ENCODE results near the gene DUSP22.

DNA sequence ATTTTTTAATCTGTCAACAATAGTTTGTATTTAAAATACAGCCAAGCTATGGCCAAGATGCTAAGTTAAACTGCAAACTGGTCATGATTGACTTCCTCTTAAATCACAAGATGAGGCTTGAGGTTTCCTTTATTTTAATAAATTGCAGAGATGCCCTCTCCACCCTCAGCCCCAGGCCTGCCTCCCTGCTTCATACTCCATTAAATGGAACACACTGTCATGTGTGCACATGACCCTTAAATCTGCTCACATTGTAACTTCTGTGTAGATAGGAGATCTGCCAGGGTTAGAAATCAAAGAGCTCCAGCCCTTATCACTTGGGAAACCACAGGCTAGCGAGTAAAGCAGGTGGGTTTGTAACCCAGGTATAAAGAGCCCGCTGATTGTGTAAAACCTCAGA is 20.8 kb downstream of the DUSP22 start:
- TF ChIP-seq, protein P1, sequence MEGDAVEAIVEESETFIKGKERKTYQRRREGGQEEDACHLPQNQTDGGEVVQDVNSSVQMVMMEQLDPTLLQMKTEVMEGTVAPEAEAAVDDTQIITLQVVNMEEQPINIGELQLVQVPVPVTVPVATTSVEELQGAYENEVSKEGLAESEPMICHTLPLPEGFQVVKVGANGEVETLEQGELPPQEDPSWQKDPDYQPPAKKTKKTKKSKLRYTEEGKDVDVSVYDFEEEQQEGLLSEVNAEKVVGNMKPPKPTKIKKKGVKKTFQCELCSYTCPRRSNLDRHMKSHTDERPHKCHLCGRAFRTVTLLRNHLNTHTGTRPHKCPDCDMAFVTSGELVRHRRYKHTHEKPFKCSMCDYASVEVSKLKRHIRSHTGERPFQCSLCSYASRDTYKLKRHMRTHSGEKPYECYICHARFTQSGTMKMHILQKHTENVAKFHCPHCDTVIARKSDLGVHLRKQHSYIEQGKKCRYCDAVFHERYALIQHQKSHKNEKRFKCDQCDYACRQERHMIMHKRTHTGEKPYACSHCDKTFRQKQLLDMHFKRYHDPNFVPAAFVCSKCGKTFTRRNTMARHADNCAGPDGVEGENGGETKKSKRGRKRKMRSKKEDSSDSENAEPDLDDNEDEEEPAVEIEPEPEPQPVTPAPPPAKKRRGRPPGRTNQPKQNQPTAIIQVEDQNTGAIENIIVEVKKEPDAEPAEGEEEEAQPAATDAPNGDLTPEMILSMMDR (IDR thresholded peaks at IDR 0.05; ENCODE audit: low read length), result no peak
- no peak for TF ChIP-seq EZH2phosphoT487 (IDR thresholded peaks at IDR 0.05; ENCODE audit: low read length)
